Loucy (cell line): ENCODE results near the gene RNF224.

Experiments
- H2AFZ ChIP-seq: fragments of 200-600 bp; sonication (generic); 2 replicates; pipeline ENCODE4 v1.6.0; 2016; ENCODE audit warnings: antibody characterized with exemption, mild to moderate bottlenecking, low read length, moderate library complexity
- H3F3A ChIP-seq: fragments of 200-600 bp; 2 replicates; pipeline ENCODE4 v1.6.0; 2016; ENCODE audit warnings: antibody characterized with exemption, low read depth, mild to moderate bottlenecking
- H3K27me3 ChIP-seq: fragments of 200-600 bp; sonication (generic); 2 replicates; pipeline ENCODE4 v1.6.1; 2014; ENCODE audit warnings: low read length, mild to moderate bottlenecking; ENCODE audit not compliant: insufficient read depth, poor library complexity, severe bottlenecking
- H3K36me3 ChIP-seq: fragments of 200-600 bp; sonication (generic); 2 replicates; pipeline ENCODE4 v1.6.1; 2016; ENCODE audit warnings: low read length; ENCODE audit not compliant: insufficient read depth
- H3K4me1 ChIP-seq: fragments of 200-600 bp; sonication (generic); 2 replicates; pipeline ENCODE4 v1.5.1; 2014; ENCODE audit warnings: low read length, mild to moderate bottlenecking; ENCODE audit not compliant: insufficient read depth, poor library complexity, severe bottlenecking
- H3K4me2 ChIP-seq: fragments of 200-600 bp; sonication (generic); 2 replicates; pipeline ENCODE4 v1.6.0; 2014; ENCODE audit warnings: antibody characterized with exemption, low read length, low read depth, mild to moderate bottlenecking; ENCODE audit not compliant: poor library complexity, severe bottlenecking
- H3K4me3 ChIP-seq: fragments of 200-600 bp; sonication (generic); 2 replicates; pipeline ENCODE4 v1.5.1; 2014; ENCODE audit warnings: low read length, mild to moderate bottlenecking, mixed read lengths; ENCODE audit not compliant: poor library complexity, severe bottlenecking
- H3K79me2 ChIP-seq: fragments of 200-600 bp; sonication (generic); 2 replicates; pipeline ENCODE4 v1.6.1; 2014; ENCODE audit warnings: low read length; ENCODE audit not compliant: insufficient read depth
- H3K9ac ChIP-seq: fragments of 200-600 bp; sonication (generic); 2 replicates; pipeline ENCODE4 v1.6.0; 2014; ENCODE audit warnings: mild to moderate bottlenecking, low read depth, low read length, moderate library complexity; ENCODE audit not compliant: poor library complexity, severe bottlenecking
- H3K9me2 ChIP-seq: fragments of 200-600 bp; sonication (generic); replicated peaks from 2 replicates; pipeline ENCODE4 v1.6.1; 2016; ENCODE audit warnings: low read depth, low read length, mixed read lengths
- H3K9me3 ChIP-seq: fragments of 200-600 bp; sonication (generic); 2 replicates; pipeline ENCODE4 v1.6.1; 2014; ENCODE audit warnings: mild to moderate bottlenecking, antibody characterized with exemption, low read length, low read depth; ENCODE audit not compliant: insufficient read depth
- H4K20me1 ChIP-seq: fragments of 200-600 bp; sonication (generic); 2 replicates; pipeline ENCODE4 v1.6.0; 2014; ENCODE audit warnings: antibody characterized with exemption, low read length, mild to moderate bottlenecking; ENCODE audit not compliant: insufficient read depth, poor library complexity, severe bottlenecking
- CTCF ChIP-seq: fragments of 200-600 bp; sonication (generic); conservative IDR thresholded peaks from 2 replicates; pipeline ENCODE4 v1.5.1; 2014; ENCODE audit warnings: mild to moderate bottlenecking, antibody characterized with exemption, low read length
- EZH2phosphoT487 ChIP-seq: fragments of 200-600 bp; IDR thresholded peaks from 2 replicates; pipeline ENCODE4 v1.6.1; 2018; ENCODE audit warnings: antibody characterized with exemption, mild to moderate bottlenecking, moderate library complexity, borderline replicate concordance

Gene RNF224

GRCh38 chr9:137240318-137240840 lies 13.1 kb downstream of the RNF224 start:
- Histone ChIP-seq H3K9me2 (no peaks in the 10 kb centered on the region), H3K4me3 (peak overlapping the region; percentile 79), H3K4me1 (peaks cover 40% of the 10 kb centered on the region), H3K9ac (peak overlapping the region; percentile 87), H3K4me2 (peak overlapping the region; percentile 75), H3K9me3 (no peaks in the 10 kb centered on the region), H4K20me1 (peaks cover 24% of the 10 kb centered on the region), H3K79me2 (peaks cover 51% of the 10 kb centered on the region), H3K27me3 (no peaks in the 10 kb centered on the region), H2AFZ (peak overlapping the region; percentile 90), H3F3A (0 out of 2 replicates have a peak, but pooled peaks cover 6% of the 10 kb centered on the region), H3K36me3 (peaks cover 21% of the 10 kb centered on the region; the same call in 1 of the 2 replicates)
- TF ChIP-seq CTCF (no peak; the same call in 1 of the 2 replicates), EZH2phosphoT487 (no peak)

- Histone ChIP-seq H3K9ac (peak within 1 kb of the TSS; percentile 96), H3K4me3 (peak within 1 kb of the TSS; percentile 94), H2AFZ (peak within 1 kb of the TSS; percentile 90), H4K20me1 (peaks cover 24% of the 10 kb centered on the region), H3K79me2 (peaks cover 51% of the 10 kb centered on the region), H3K9me2 (no peaks in the 10 kb centered on the region), H3K36me3 (peaks cover 21% of the 10 kb centered on the region; the same call in 1 of the 2 replicates), H3K4me1 (peaks cover 40% of the 10 kb centered on the region), H3K4me2 (peak within 1 kb of the TSS; percentile 95), H3K27me3 (no peaks in the 10 kb centered on the region), H3F3A (0 out of 2 replicates have a peak, but pooled peaks cover 6% of the 10 kb centered on the region), H3K9me3 (no peaks in the 10 kb centered on the region)
- no peak for TF ChIP-seq CTCF
- TF ChIP-seq EZH2phosphoT487, result no peak
These were observed 13.7 kb downstream of the RNF224 start, which contains the start of gene TUBB4B for GRCh38 chr9:137240841-137241489. Gene TUBB4B, plus strand, starts transcription at chr9:137241287. Its CDS starts 74 bp downstream, at chr9:137241361.

GRCh38 chr9:137241490-137242268 lies 14.4 kb downstream of the RNF224 start:
- TF ChIP-seq EZH2phosphoT487, result no peak
- no peak for TF ChIP-seq CTCF
- H2AFZ ChIP-seq, result no peak overlapping the region
- no peaks in the 10 kb centered on the region for H3K9me2 ChIP-seq
- H3K4me1 ChIP-seq, result peaks cover 38% of the 10 kb centered on the region
- peak overlapping the region; percentile 95 for H3K4me2 ChIP-seq
- H3K27me3 ChIP-seq, result no peaks in the 10 kb centered on the region
- no peaks in the 10 kb centered on the region for H3K9me3 ChIP-seq
- H3K9ac ChIP-seq, result peak overlapping the region; percentile 96
- 0 out of 2 replicates have a peak, but pooled peaks cover 6% of the 10 kb centered on the region for H3F3A ChIP-seq
- peaks cover 51% of the 10 kb centered on the region for H3K79me2 ChIP-seq
- peaks cover 24% of the 10 kb centered on the region for H4K20me1 ChIP-seq
- peaks cover 21% of the 10 kb centered on the region; the same call in 1 of the 2 replicates for H3K36me3 ChIP-seq
- peak overlapping the region; percentile 94 for H3K4me3 ChIP-seq
